ENCODE data around the gene ARF1. TPM values are rescaled to one million over a fixed set of nuclear protein-coding genes. Genes with fewer than 3 reads are reported as not detected.
"Not testable (repeated sequence)": the region's sequence is repeated elsewhere in the genome, so short reads cannot be mapped to it uniquely, and the experiment has no call there.

Gene ARF1
- polyA plus RNA-seq, 1 donor = 272 TPM

DNA sequence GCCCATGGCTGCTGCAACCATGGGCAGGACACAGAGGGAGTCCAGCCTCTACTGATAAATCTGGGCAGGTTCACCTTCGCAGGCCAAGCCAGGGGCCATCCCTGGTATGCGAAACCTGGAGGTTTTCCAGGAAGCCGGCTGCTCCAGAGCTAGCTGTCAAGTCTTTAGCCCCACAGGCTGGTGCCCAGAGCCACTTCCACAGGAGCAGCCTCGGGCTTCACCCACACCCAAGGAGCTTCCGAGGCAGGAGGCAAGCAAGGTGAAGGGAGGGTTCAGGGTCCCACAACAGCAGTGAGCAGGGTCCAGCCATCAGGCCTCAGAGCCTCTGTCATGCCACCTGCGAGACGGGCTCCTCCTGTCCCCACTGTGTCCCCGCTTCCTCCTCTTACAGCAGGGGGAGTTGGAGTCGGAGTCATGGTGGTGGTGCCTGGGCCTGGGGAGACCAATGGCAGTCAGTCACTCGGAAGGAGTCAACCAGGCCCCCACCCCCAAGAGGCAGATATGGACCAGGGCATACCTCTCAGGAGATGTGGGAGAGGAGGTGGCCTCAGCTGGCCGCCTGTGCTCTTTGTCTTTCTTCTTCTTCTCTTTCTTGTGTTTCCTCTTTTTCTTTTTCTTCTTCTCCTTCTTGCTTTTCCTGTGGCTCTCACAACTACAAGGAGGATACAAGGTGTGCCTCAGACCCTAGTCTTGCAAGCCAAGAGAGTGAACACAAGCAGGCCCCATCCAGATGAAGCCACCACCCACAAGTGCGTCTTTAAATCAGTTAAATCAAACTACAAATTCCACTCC is 18.5 kb downstream of the ARF1 start:
- no peak for DNase-seq

DNA sequence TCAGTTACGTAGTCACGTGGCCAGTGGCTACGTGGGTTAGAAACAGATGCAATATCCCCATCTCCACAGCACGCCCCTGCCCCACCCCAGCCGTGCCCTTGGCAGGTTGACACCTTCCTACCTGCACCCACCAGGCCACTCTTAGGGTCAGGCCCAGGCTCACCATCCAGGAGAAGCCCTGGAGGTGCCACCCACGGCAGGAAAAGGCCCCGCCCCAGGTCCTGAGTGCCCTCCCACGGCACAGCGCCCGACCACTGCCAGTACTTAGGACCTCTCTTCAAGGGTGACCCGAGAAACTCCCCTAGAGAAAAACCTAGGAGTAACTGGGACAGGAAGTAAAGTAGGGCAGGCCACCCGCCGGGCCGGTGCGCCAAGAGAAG is 19.1 kb downstream of the ARF1 start:
- no peak for DNase-seq

DNA sequence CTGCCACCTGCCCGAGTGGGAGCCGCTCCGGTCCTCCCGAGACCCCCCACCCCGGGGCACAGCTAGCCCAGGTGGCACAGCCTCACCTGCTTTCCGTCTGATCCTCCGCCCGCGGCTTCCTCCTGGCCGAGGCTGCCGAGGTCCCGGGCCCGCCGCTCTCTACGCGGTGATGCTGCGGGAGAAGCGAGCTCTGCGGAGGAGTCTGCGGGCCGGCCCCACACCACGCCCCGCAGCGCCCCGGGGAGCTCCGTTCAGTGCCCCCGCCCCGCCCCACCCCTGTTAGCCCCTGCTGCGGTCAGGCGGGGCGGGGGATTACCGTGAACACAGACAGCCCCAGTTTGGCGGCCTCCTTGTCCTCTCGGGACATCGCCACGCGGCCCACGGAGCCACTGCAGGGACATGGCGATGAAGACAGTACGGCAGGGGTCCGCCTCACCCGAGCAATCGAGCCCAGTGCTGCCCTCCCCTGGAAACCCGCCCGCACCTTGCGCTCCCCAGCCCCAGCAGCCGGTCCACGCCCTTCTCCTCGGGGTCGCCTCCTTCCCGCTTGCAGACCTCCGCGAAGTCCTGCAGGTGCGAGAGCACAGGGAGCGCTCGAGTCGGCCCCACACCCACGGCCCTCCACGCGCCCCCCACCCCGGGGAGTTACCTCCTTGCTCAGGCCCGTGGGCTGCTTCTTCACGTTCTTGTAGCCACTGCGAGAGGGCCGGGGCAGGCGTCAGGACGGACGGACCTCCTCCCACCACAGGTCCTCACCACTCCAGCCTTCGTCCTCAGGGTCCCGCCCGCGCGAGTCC is 19.7 kb downstream of the ARF1 start:
- DNase-seq = no peak

DNA sequence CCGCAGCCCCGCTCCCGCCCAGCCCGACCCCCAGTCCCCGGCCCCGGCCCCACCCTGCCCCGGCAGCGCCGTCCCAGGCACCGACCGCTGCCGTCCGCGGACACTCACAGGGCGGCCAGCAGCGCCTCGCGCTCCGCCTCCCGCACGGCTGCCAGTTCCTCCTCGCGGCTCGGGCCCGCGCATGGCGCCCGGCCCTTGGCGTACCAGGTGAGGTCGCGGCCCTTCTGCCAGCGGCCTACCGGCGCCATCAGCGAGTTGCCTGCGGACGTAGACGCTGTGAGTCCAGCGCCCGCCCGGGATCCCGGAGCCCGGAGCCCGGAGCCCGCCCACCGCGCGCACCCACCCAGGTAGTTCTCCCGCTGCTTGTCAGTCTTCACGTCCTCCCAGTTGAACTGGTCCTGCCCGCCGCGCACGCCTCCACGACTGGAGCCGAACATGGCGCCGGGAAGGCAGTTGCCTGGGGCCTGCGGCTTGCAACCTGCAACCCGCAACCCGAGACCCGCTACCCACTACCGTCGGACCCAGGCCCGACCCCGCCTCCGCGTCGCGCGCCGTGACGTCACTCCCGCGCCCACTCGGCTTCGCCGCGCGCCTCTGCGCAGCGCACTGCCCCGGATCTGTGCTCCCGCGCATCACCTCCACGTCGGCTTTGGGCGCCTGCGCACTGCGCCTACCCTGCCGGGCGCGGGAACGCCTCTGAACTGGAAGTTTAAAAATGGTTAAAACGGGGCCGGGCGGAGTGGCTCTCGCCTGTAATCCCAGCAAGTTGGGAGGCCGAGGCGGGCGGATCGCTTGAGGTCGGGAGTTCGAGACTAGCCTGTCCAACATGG is 20.5 kb downstream of the ARF1 start, which contains the start of gene C1orf35:
C1orf35 (minus strand) TSS at position 535 of the 830 bp plus-strand sequence; CDS start at position 437, 98 bp downstream.
- DNase-seq = peak; percentile 92

DNA sequence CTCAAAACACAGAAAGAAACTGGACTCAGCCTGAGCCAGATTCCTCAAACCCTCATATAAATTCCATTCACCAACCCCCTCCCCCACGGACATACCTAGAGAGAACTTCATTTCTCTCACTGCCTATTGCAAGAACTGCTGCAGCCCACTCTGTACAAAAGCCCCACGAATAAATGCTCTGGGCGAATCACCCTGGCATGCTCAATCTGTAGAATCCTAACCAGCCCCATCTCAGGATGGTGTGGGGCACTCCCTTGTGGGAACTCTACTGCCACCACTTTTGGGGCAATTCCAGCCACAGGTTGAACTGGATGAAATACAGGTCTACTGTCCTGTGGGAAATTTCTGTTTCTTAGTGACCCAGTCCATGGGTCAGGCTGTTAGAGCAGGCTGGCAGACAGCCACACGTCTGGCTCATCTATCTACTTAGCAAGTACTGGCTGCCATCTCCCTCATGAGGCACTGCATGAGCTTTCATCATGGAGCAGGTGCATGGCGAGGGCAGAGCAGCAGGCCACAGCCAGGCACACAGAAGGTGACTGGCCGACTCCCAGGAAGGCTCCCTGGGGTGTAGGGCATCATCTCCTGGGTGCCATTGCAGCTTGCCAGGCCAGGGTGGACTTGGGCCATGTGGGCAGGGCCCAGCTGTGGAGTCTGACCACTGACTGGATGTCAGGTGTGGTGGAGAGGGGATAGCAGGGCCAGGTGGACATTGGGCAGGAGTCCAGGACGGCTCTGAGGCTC is 22.2 kb downstream of the ARF1 start:
- DNase-seq = no peak

DNA sequence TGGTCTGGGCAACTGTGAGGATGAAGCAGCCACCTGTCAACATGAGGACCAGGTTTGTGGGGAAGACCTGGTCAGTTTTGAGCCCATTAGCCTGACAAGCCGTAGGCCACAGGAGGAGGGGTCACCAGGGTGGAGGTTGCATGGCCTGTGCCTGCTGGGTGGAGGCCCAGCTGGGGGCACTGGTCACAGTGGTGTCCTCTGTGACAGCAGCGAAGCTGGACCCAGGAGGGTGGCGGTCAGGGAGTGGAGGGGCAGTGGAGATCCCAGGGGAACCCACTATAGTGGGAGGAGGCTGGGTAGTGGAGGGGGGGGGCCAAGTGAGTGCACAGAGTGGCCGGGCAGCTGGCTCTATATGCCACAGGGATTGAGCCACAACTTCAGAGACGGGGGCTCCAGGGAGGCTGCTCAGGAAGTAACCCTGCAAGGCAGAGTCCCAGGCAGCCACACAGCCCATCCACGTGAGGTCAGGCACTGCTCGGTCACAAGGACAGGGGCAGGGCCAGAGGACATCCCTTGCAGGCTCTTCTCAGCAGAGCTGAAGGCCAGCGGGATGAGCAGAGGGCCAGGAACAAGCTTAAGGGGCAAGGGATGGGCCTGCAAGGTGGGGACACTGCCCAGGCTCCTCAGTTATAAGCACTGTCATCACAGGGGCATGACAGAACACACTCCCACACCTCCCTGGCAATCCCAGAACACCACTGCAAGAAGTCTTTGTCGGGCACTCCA is 22.9 kb downstream of the ARF1 start:
- DNase-seq = no peak

DNA sequence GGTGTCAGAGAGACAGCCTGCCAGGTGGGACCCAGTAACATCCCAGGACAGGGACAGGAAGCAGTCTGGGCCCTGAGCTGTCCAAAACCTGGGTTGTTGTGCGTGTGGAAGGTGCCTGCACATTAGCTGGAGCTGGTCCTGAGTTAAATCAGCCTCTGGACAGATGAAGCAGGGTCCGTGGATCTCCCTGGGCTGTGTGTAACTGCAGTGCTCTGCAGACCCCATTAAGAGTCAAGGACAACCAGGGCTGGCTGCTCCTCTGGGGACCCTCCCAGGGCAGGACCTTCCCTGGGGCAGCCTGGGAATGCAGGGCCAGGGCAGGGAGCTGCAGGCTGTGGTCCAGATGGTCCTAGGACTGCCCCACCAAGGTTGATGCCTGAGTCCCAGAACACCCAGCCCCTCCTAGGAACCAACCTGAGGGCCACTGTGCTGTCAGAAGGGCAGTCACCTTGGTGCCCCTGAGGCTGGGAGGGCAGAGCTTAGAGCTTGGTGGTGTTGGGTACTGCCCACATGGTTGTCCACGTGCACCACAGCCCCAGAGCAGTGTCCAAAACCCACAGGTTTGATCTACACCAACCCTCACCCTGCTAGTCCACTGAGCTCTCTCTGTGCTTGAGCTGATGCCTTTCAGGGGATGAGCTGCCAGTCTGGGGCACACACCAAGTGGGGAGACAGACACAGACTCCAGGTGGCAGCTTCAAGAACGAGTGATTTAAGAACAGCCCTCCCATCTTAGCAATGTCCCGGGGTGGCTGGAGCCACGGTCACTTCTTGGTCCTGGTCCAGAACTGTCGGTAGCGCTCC is 23.7 kb downstream of the ARF1 start:
- DNase-seq = no peak

DNA sequence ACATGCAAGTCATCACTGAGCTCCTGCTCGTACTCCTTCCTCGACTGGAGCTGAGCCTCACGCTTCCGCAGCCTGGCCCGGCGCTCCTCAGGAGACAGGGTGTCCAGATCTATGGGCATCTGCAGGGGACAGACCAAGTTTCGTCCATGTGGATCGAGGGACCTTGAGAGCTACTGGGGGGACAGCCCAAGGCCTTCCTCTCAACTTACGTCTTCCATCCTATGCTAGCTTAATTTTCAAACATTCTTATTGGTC is 24.2 kb downstream of the ARF1 start:
- no peak for DNase-seq

DNA sequence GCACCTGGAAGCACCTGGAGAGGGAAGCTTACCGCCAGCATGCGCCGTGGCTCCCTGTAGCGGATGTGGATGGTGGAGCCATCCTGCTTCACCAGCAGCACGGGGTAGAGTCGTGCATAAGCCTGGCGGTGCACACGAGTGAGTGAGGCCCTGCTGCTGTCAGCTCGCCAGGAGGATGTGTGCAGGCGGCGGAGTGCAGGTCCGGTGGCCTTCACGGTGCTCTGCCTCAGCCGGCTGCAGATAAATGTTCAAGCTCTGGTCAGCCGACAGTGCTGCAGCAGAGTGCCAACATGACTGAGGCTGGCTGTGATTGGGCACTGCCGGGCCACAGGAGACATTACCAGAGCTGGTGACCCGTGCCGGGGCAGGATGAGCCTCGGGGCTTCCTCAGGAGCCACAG is 25.1 kb downstream of the ARF1 start:
- DNase-seq = no peak

DNA sequence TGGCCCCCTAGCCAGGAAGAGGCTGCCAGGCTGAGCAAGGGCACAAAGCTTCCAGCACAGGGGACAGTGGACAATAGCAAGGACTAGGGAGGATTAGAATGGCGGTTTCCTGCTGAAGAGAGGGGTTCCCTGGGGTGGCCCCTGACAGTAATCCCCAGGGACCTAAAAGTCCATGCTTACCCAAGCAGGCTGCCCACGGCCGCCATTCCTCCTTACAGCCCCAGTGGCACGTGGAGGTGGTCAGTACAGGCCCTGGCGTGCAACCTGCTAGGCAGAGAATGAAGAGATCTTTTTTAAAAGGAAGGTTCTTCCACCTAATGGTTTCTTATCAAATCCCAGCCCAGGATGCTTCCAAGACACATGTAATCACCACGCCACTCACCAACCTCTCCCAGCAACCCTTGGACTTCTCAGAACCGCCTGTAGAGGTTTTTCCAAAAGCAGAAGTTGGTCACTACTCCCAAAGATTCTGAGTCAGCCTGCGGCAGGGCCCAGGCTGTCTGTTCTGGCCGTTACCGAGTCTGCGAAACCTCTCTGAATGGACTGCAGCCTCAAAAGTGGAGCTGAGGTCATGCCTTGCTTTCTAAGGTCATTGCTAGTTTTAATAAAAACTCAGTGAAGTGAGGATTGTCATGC is 25.7 kb downstream of the ARF1 start:
- DNase-seq = no peak

DNA sequence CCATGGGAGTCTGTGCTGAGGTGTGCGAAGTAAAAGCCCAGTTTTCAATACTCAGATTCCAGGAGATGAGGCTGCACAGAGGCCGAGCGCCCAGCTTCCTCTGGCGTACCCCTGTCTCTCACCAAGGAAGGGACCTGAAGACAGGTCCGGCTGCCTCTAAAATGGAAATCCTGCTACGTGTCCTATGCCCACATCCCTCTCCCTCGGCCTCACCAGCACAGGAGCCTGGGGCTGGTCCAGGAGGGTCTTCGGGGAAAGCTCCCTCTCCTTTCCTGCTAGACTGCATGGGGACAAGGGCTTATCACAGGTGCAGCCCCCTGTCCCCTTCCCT is 26.2 kb downstream of the ARF1 start:
- DNase-seq = no peak

DNA sequence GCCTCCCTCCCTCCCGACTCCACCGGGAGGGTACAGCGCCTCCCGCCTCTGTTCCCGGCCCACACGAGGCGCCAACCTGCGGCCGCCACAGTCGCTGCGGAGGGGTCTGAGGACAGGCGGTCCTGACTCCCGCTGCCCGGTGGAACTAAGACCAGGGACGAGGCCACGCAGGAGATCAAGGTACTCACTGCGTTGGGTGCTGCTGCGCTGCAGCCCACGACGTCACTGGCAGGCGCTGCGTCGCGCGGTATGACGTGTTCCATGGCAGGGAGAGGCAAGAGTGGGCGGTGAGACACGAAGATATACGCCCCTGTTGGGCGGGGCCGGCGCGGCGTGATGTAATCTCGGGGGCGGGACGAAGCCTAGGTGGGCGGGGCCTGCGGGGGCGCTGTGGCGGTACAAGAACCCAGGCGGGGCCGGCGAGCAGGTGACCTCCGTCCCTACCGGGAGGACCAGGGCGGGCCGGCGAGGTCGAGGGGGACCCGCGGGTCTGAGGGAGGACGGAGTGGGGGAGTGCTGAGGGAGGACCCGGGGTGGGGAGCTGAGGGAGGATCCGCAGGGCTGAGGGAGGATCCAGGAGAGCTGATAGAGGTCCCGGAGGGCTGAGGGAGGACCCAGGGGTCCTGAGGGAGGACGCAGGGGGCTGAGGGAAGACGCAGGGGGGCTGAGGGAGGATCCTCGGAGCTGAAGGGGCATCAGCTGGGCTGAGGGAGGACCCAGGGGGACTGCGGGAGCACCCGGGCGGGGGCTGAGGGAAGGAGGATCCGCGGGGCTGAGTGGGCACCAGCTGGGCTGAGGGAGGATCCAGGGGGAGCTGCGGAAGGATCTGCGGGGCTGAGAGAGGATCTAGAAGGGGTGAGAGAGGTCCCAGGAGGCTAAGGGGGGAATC is 26.8 kb downstream of the ARF1 start, which contains the start of gene MRPL55:
MRPL55 (minus strand) TSS at position 227 of the 889 bp plus-strand sequence. CDS start 1,039 bp downstream, outside the sequence.
- DNase-seq = peak; percentile 97

DNA sequence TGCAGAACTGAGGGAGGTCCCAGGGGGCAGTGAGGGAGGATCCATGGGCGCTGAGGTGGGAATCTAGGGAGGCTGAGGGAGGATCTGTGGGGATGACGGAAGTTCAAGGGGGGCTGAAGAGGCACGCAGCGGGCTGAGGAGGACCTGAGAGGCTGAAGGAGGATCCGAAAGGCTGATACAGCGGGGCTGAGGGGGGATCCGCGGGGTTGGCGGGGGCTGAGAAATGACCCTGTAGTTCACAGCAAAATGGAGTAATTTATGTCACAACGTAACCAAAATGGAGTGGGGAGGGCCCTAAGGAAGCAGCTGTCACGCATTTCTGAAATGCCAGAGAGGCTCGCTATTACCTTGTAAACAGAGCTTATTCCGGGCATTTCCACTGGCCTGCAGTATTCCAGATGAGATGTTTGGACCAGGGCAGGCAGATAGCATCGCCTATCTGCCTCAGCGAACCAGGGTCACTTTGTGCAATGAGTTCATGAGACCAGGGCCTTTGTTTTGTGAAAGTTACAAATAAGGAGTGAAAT is 27.5 kb downstream of the ARF1 start:
- DNase-seq = peak; percentile 31

DNA sequence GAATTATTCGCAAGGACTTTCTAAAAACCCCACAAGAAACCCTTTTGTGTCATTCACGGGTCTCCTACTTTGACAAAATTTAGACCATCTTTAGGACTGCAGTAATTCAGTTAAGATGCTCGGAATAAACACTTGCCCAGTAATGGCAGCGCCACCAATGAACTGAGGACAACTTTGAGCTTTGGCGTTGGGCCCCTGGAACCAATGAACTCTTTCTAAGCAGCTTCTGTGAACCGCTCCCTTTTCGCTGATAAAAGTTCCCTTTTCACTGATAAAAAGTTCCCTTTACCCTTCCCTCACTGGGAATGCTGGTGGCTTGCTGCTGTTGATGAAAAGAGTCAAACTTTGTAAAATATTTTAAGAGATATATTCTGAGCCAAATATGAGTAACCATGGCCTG is 28.0 kb downstream of the ARF1 start:
- DNase-seq = no peak

DNA sequence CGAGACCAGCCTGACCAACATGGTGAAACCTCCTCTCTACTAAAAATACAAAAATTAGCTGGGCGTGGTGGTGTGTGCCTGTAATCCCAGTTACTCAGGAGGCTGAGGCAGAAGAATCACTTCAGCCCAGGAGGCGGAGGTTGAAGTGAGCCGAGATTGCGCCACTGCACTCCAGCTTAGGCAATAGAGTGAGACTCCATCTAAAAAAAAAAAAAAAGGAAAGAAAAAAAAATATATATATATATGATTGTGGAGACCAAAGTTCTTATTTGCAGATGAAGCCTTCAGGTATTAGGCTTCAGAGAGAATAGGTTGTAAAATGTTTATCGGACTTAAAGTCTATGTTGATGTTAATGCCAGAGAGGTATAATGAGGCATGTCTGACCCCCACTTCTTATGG is 28.8 kb downstream of the ARF1 start:
- not testable (repeated sequence) for DNase-seq

DNA sequence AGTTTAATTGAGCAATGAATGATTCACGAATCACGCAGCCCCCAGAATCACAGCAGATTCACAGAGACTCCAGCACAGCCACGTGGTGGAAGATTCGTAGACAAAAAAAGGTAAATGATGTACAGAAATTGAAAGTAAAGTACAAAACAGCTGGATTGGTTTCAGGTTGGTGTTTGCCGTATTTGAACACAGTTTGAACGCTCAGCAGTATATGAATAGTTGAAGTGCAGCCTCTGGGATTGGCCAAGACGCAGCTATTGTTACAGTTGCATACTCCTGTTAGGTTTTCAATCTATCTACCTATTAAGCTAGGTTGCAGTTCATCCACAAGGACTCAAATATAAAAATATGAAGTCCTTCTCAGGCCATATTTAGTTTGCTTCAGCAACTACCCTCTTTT is 29.7 kb downstream of the ARF1 start:
- no peak for DNase-seq

DNA sequence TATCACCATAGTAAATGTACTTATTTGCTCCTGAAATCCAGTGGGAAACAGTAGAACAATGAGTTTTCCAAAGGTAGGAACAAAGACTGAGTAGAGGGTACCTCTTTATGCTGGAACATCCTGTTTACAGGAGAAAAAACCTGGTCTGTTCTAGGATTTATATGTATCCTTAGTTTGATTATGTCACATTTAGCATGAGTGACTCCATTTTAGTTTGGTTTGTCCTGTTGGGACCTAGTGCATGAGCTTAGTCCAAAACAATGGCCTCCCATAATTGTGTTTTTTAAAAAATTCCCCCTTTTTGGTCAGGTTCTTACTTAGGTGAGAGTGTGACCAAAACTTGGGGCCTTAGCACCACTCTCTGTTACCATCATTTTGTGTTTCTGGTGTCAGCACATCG is 30.1 kb downstream of the ARF1 start:
- DNase-seq = no peak

DNA sequence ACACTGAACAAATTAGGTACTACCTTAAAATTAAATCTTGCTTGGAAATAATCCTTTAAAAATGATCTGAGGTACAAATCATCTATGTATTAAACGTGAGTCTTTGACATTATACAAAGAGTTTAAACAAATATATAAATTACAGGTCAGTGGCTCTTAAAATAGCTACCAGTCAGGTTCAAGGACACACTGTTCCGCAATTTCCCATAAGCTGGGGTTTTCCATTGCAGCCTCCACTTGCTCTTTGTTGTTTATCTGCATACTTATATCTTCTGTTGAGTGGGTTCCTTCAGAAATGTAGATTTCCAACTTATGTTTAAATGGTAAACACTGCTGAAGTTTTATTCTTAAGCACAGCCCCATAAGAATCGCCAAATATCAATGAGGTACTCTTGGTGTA is 32.3 kb downstream of the ARF1 start:
- no peak for DNase-seq

DNA sequence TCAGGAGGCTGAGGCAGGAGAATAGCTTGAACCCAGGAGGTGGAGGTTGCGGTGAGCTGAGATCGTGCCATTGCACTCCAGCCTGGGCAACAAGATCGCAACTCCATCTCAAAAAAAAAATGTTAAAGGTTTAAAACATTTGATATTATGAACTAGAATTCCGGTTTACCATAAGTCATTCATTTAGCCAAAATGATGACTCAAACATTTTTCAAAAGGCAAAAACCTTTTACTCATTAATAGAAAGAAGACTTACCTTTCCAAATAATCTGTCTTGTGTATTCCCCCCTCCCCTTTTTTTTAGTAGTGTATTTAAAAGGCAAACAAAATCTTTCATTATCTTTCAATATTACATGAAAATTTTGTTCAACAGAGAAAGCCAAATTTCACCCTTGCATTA is 34.8 kb downstream of the ARF1 start:
- no peak for DNase-seq
